Measurements from ENCODE around the gene SKAP1.
"Not testable (repeated sequence)": the region's sequence is repeated elsewhere in the genome, so short reads cannot be mapped to it uniquely, and the experiment has no call there.

SKAP1 gene

GRCh38 chr17:48276776-48277175, 153.2 kb downstream of the SKAP1 start:
- DNase-seq = no peak

- peak in 1 of 2 experiments; percentile 22 for DNase-seq
These were observed 159.1 kb downstream of the SKAP1 start for GRCh38 chr17:48270899-48271298.

GRCh38 chr17:48269209-48269608, 160.8 kb downstream of the SKAP1 start:
- no peak for DNase-seq

- DNase-seq = no peak
These were observed 166.3 kb downstream of the SKAP1 start for GRCh38 chr17:48263731-48264035.

GRCh38 chr17:48262982-48263730, 166.9 kb downstream of the SKAP1 start:
- peak in 1 of 2 experiments; percentile 46 for DNase-seq

GRCh38 chr17:48261297-48261880, 168.6 kb downstream of the SKAP1 start:
- DNase-seq = peak; percentile 53 to 76

- peak; percentile 69 to 88 for DNase-seq
These were observed 170.2 kb downstream of the SKAP1 start for GRCh38 chr17:48259694-48260291.

GRCh38 chr17:48258331-48258730, 171.7 kb downstream of the SKAP1 start:
- no peak for DNase-seq

- no peak for DNase-seq
These were observed 174.3 kb downstream of the SKAP1 start for GRCh38 chr17:48255759-48256158.

GRCh38 chr17:48254896-48255295, 175.1 kb downstream of the SKAP1 start:
- DNase-seq = no peak

- no peak for DNase-seq
These were observed 176.0 kb downstream of the SKAP1 start for GRCh38 chr17:48253975-48254374.

GRCh38 chr17:48251950-48252349, 178.1 kb downstream of the SKAP1 start:
- no peak for DNase-seq

- peak in 1 of 2 experiments; percentile 57 for DNase-seq
These were observed 179.1 kb downstream of the SKAP1 start for GRCh38 chr17:48250949-48251348.

GRCh38 chr17:48250059-48250458, 180.0 kb downstream of the SKAP1 start:
- DNase-seq = not testable (repeated sequence)

- DNase-seq = no peak
These were observed 182.4 kb downstream of the SKAP1 start for GRCh38 chr17:48247603-48248002.

- no peak for DNase-seq
These were observed 183.0 kb downstream of the SKAP1 start for GRCh38 chr17:48247038-48247437.

- no peak for DNase-seq
These were observed 183.4 kb downstream of the SKAP1 start for GRCh38 chr17:48246612-48247011.

GRCh38 chr17:48245465-48246033, 184.5 kb downstream of the SKAP1 start:
- not testable (repeated sequence) for DNase-seq

GRCh38 chr17:48244814-48245213, 185.2 kb downstream of the SKAP1 start:
- DNase-seq = no peak

GRCh38 chr17:48244121-48244711, 185.8 kb downstream of the SKAP1 start:
- no peak for DNase-seq

- DNase-seq = no peak
These were observed 188.1 kb downstream of the SKAP1 start for GRCh38 chr17:48241770-48242497.

GRCh38 chr17:48241131-48241591, 188.9 kb downstream of the SKAP1 start:
- peak; percentile 49 to 72 for DNase-seq
